Measurements from ENCODE around the gene STXBP5.

GRCh38 chr6:147238164-147238563, 33.9 kb downstream of the STXBP5 start:
- TF ChIP-seq CTCF (optimal IDR thresholded peaks at IDR 0.05 in 1 of 3, IDR thresholded peaks at IDR 0.05 in 1 of 3, conservative IDR thresholded peaks at IDR 0.05 in 1 of 3; ENCODE audit: extremely low read depth in 1 of 3, insufficient read depth in 2 of 3, low read length in 3 of 3) (no peak), EZH2 (IDR thresholded peaks at IDR 0.05; ENCODE audit: low read length) (no peak)
